GM12891 (cell line): ENCODE measurements around the gene CRPPA.

Source experiments
- POLR2A ChIP-seq: IDR thresholded peaks from 2 replicates; pipeline ENCODE4 v1.6.1; 2011; ENCODE audit warnings: low read depth, low read length, control low read depth
- POLR2AphosphoS5 ChIP-seq: IDR thresholded peaks from 2 replicates; pipeline ENCODE4 v1.6.1; 2011; ENCODE audit warnings: low read depth, low read length, control low read depth
- POU2F2 ChIP-seq: IDR thresholded peaks from 2 replicates; pipeline ENCODE4 v1.6.1; 2011; ENCODE audit warnings: low read depth, mild to moderate bottlenecking, control low read depth, low read length, moderate library complexity
- TAF1 ChIP-seq: IDR thresholded peaks from 2 replicates; pipeline ENCODE4 v1.6.1; 2011; ENCODE audit warnings: low read depth, low read length, control low read depth

DNA sequence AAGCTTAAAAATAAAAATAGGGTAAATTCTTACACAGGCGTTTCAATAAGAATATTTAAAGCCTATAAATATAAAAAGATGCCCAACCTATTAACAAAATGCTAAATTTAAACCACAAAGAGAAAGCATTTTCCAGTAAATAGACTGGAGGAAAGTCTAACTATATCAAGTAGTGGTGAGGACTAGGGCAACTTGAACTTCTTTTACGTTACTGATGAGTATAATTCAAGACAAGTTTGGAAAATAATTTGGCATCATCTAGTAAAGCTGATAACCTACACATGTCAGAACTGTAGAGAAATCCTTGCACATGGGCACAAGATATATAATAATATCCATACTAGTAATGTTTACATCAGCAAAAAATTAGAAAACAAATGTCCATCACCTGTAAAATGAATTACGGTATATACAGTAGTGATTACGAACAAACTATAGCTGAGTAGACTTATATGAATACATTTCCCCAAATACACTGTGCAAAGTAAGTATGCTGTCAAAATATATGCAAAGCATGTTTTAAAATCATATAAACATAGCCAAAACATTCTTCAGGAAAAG lies 27.4 kb downstream of the CRPPA start:
- no peak for TF ChIP-seq POLR2A
- TF ChIP-seq POLR2AphosphoS5 = no peak
- no peak for TF ChIP-seq TAF1
- TF ChIP-seq POU2F2 = no peak
